Activated T-helper 1 cell treated with anti-CD3 and anti-CD28 coated beads, Interleukin-2, amount 50 U/mL, for 16 hours (primary cell): ENCODE data around the gene KIAA0753.
"Not testable (repeated sequence)": the region's sequence is repeated elsewhere in the genome, so short reads cannot be mapped to it uniquely, and the experiment has no call there.

Experiments
- DNase-seq, 2 donors: peaks; one replicate each; pipeline ENCODE4 v3.0.0-alpha.2; 2020; ENCODE audit warnings: low read depth in 1 of 2, low spot score in 1 of 2

KIAA0753 gene

DNA sequence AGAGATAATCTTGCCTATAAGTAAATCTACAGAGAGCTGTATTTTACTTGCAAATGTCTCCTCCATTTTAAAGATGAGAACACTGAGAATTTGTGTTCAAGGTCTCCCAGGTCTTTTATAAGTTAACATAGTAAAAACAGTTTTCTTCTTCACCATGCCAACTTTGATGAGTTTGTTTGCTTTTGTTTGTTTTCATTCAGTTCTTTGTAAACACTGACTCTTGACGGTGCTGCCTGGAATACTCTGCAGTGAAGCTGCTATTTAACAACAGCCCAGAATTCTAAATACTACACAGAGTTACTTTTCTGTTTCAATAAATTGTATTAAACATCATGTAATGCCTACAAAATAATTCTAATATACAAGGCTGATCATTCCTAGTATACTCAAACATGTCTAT is 42.8 kb downstream of the KIAA0753 start:
- DNase-seq, result no peak

DNA sequence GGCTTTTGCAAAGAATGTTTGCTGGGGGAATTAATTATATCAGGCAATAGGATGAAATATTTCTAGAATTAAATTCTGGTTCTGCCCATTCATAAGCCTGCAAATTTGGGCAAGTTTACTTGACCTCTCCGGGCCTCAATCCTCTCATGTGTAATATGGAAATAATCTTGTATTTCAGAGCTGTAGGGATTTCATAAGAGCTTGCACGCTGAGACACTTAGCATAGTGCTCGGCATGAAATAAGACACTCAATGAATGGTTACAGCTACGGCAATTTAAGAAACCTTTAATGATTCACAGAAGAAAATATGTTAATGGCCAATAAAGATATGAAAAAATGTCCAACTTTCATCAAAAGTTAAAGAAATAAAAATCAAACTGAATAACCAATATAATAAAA is 43.6 kb downstream of the KIAA0753 start:
- no peak for DNase-seq

DNA sequence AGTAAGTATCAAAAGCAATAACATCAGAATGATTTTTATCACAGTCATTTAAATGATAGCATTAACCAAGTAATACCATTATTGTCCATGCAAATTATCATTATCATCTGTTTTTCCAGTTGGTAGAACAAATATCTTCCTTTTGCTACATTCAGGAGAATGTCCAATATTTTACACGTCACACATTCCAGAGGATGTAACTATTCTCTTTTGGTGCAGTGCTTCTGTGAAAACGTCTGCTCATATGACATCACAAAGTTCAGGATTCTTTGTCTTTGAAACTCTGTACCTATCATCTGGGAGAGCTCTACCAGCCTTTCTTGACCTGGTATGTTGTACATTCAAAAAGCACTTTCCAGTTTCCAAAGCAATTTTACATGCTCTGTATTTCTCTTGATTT is 44.0 kb downstream of the KIAA0753 start:
- DNase-seq, result no peak

DNA sequence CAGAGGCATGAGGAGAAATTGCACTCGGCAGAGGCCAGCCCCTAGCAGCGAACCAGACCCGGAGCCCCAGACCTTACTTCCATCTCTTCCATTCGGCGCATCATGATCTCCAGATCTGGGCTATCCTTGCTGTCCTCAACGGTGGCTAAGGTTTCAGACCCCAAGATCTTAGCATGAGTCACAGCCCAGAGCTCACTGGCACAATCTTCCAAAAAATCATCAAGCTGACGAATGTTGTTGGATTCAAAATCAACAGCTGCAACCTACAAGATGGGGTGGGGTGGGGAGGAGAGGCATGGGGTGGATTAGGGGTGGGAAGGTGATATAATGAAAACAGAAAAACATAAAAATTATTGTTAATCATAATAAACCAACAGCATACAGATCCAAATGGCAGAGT is 44.4 kb downstream of the KIAA0753 start:
- no peak for DNase-seq

DNA sequence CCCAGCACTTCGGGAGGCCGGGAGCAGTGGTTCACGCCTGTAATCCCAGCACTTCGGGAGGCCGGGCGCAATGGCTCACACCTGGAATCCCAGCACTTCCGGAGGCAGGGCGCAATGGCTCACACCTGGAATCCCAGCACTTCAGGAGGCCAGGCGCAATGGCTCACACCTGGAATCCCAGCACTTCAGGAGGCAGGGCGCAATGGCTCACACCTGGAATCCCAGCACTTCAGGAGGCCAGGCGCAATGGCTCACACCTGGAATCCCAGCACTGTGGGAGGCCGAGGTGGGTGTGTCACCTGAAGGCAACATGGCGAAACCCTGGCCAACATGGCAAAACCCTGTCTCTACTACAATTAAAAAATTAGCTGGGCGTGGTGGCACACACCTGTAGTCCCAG is 47.1 kb downstream of the KIAA0753 start:
- DNase-seq, result not testable (repeated sequence)

DNA sequence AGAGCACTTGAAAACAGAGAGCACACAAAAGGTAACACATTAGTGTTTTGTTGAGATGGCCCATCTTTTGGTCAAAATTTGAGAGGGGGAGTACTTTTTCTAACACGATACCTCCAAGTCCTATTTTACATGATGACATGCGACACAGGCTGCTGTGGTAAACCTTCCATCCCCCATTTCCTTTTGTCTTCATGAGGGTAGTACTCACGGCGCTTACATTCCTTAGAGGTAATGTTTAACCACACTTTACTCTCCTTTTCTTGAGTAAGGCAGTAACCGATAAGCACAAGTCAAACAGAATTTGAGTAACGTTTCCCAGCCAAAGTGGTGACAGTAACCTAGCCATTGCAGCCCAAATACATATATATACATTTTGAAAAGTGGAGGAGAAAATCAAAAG is 48.3 kb downstream of the KIAA0753 start:
- no peak for DNase-seq

DNA sequence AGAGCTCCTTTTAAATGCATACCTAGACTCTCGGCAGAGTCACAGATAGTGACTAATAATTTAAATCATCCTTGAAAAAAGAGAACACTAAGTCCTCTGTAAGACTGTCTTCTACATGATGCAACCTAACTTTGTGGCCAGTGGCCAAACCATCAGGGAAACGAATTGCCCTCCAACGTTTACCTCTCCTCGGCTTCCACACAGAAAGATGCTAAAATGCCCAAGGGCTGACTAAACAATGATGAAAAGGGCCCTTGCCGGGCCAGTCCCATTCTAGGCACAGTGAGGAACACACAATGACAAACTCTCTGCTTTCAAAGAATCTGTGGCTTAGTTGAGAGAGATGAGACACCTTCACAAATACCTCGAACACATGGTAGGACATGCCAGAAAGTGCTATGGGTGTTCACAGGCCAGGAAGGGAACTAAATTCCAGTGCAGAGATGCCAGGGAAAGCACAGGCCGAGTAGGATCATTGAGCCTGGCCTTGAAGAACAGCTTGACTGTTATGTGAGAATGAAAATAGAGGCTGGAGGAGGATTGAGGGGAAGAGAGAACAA is 48.8 kb downstream of the KIAA0753 start:
- no peak for DNase-seq

DNA sequence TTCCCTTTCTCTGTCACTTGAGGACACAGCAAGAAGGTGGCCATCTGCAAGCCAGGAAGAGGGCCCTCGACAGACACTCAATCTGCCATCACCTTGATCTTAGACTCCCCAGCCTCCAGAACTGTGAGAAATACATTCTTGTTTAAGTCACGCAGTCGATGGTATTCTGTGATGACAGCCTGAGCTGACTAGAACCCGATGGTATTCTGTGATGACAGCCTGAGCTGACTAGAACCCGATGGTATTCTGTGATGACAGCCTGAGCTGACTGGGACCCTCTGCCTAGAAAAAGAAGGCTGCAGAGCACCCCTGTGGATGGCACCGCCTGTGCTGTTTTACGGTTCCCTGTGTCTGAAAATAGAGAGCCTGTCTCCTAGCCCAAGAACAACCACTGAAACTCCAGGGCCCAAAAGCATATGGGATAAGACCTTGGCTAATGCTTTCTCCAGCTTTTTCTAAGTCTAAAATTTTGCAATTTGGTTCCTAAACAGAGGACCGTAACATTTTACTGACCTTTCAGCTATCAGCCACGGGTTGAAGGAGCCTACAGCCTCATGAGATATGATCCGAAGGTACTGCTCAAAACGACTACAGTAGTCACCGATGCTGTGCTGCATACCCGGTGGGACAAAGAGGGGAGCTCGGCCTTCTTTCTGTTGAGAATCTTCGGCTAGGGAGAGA is 51.1 kb downstream of the KIAA0753 start:
- DNase-seq, result no peak

DNA sequence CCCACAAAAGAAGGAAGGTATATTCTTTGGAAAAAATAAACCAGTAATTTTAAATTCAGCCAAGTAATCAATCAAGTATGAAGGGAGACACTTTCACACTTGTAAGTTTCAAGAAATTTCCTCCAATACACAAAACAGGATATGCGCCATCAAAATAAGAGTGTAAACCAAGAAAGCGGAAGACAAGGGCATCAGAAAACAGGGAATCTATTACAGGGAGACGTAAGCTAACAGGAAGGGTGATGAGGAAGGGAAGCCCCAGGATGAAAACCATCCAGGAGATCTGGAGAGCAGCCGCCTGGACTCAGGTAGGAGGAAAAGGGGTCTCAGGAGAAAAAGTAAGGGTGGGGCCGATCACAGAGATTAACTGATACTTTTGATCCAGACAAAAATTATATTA is 52.3 kb downstream of the KIAA0753 start:
- DNase-seq, result no peak

DNA sequence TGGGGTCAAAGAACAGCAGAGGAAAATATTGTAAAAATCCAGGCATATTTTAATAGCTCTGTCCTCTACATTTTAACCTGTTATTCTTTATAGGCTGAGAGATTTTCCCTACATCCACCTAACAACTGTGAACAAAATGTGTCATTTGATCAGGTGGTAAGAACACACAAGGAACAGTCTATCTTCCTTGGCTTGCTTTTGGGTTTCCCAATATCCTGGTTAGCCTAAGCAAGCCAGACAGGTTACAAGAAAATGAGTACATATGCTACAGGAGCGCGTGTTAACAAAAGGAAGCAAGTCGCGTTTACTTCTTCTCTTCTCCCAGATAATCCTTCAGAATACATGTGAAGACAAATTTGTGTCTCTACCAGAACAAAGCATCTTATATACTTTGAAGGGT is 53.2 kb downstream of the KIAA0753 start:
- no peak for DNase-seq

DNA sequence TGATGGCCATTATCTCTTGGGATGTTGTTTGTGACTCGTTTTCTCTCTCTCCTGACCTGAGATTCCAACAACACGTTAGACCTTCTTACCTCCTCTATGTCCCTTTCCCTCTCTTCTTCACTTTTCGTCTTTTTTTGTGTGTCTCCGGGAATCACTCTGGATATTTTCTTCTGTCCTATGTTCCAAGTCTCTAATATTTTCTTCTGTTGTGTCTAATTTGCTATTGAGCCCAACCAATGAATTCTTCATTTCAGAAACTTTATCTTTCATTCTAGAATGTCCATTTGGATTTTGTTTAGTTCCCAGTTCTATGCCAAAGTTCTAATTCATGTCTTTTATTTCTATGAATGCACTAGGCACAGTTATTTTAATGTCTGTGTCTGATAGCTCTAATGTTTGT is 57.1 kb downstream of the KIAA0753 start:
- DNase-seq, result no peak

DNA sequence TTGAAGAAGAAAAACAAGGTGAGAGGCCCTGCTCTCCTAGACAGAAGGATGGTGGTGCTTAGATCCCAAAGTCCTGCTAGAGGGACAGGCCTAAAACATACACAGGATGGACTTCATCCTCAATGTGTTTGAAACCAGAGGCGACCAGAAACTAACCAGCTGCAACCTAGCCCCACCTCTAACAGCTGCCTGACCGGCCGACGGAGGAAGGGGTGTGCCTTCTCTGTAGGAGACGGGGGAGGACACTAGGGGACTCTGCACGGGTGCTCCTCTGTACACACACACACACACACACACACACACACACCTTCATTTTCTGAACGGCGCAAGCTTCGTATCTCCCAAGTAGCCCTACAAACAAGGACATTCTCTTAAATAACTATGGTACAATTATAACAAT is 59.9 kb downstream of the KIAA0753 start:
- no peak for DNase-seq

DNA sequence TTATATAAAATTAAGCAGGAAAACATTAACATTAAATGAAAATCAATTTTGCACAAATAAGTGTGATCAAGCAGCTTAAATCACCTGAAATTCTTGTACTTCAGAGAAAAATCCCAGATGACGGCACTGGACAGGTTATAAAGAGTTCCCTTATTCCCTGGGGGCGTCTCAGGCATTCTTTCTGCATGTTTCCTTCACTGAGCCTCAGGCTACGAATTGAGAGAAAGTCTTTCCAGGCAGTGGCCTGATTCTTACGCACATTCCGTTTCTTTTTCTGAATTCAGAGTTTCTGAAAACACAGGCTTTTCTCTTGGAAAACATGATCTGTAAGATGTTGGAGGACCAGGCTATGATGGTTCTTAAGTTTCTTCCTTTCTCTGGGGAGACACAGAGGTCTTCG is 62.0 kb downstream of the KIAA0753 start:
- no peak for DNase-seq

DNA sequence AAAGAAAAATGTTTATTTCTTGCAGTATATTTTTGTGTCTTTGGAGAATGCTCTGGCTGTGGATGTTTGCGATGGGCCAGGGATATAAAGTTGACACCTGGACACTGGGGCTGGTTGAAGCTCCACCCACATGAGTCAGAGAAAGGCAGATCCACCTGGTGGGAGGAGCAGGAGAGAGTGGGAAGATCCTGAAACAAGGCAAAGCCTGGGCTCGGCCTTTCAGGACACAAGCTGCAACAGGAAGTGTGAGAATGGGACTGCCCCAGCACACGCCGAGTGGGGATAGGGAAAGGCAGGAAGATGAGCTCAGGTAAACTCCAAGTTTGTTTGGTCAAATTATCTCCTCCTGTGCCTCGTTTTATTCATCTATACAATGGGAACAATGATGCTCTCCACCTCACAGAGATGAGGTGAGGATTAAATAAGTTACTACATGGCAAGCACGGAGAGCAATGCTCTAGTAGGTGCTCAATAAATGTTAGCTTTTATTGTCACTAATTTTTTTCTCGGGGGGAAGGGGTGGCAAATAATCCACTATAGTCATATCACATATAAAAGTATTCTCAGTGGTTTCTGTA is 62.7 kb downstream of the KIAA0753 start:
- no peak for DNase-seq

DNA sequence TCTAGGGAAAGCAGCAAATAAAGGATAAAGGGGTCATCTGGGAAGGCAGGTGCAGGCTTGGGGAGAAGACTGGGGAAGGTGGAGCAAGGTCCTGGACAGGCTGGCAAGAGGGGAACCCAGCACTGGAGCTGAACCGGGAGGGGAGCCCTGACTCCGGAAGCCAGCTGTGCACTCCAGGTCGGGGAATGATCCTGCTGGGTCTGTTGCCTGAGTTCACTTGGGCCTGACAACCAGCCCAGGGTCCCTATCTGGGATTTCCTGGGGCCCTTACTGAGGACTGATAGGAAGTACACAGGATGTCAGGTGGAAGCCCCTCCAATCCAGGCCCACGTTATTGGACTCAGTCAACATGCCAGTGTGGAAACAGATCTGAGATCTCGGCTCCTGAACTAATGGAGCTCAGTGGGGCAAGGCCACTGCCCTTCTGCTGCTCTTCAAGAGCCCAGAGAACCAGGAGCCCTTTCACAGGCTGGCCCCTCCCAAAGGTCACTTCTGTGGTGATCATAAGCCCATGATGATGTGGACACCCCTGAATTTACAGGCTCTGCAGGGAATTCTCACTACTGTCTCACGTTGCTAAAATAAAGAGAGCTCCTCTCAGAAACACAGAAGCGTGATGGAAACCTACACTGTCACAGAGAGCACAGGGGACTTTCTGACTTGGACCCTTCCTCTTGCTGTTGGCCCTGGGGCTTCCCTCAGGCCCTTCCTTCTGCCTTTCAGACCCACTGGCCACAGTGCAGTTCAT is 64.3 kb downstream of the KIAA0753 start:
- no peak for DNase-seq

DNA sequence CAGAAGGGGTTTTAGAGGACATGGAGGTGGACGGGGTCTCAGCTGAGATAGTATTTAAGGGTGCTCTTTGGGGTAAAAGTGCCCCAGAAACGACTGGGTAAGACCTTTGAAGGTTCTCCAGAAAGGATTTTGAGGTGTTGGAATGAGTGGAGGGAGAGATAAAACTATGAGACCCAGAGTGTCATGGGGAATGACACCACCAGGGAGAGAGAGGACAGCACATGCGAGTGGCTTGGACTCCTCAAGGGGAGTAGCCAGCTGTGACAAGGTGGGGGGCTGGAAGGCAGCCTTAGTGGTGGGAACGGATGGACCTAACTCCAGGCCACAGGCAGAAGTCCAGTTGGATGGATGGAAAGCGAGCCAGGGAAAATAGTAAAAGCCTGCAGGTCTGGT is 64.9 kb downstream of the KIAA0753 start:
- DNase-seq, result no peak

DNA sequence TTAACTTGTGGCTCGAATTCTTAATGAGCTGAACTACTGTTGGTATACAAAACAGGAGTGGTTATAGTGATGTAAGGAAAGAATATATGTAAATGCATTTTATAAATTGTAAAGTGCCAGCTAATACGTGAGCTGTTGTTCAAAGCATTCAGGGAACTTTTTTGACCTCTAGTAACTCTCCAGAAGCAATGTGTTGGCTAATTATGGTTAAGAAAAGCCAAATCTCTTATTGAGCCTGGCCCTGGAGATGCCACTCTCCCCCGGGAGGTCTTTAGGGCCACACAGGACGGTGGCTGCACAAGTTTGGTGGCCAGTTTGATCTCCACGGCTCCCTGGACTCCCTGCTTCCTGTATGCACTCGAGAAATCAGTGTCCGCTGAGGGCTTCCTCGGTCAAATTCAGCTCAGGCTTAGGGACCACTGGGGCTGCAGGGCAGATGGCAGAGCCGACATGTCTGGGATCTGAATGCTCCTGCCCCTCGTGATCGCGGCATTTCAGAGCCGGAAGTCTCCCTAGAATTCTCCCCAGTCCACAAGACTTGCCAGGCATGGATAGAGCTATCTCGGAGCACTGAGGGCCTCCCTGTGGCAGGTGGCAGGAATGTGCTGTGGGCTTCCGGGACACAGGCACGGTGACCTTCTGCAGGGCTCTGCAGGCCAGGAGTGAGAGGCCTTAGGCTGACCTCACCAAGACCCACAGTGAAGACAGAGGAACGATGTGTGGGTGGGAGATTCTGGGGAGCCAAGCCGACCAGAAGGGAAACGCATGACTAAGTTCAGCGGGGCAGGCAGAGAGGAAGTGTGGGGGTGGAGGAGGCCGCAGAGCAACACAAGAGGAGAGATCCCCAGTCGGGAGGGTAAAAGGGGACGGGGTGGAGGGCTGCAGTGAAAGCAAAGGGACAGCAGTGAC is 65.6 kb downstream of the KIAA0753 start:
- no peak for DNase-seq

DNA sequence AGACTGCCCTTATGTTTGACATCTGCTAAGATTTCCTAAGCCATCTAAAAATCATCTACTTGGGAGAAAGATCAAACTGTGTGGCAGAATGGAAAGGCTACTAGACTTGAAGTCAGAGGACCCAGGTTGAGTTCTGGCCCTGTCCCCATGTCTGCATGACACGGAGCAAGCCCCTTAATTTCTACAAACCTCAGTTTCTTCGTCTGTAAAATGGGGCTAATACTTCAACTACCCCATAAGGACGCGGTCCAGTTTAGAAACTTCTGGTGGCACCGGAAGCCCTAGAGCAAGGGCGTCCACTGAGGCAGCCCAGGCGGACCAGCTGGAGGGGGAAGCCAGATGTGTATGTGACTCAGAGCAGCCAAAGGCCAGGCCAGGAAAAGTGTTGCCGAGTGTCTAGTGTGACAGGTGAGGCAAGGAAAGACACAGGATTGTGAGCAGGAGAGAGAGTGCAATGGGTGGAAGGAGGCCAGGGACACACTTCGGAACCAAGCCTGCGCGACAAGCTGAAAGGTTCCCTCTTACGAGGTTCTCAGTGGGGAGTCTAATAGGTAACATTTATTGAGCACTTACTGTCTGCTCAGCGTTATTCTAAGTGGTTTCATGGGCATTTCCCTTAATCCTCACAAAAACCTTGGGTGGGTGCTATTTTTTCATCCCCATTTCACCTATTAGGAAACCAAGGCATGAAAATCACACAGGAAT is 66.4 kb downstream of the KIAA0753 start:
- no peak for DNase-seq

DNA sequence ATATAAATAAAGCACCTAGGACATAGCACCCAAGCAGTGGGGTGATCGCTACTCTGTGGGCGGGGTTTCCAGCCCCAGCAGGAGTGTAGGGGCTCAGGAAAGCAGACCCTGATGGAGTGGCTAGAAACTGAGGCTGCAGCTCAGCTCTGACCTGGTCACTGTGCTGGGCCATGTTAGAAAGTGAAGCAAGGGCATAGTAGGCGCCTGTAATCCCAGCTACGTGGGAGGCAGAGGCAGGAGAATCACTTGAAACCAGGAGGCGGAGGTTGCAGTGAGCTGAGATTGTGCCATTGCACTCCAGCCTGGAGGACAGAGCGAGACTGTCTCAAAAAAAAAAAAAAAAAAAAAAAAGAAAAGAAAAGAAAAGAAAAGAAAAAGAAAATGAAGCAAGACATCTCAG is 67.0 kb downstream of the KIAA0753 start:
- not testable (repeated sequence) for DNase-seq

DNA sequence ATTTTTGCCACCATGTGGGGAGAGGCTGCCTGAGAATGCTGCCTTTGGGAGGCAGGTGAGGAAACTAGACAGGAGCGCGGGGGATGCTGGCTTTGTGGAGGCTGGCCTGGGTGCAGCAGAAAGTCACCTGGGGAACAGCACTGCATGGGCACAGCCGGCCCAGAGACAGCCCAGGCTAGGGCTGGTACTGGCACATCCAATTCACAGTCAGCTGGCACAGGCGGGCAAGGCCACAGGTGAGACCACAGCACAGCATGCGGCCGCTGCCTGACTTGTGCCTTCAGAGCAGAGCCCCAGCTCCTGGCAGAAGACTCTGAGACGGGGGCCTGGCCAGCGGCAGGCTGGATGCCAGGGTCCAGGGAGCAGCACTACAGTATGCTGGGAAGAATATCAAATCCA is 67.5 kb downstream of the KIAA0753 start:
- DNase-seq, result no peak

DNA sequence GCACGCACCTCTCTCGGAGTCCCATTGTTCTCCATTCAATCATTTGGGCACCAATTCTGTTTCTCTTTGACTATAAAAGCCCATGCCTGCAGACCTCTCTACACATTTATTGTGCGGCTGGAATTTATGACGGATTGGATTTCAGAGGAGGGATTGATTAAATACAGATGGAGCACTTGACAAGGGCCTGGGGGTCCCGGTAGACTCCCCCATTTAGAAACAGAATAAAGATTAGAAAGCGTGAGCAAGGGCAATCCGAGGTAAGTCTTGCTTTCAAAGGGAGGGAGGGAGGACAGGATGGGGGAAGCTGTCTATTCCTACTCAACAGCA is 69.1 kb downstream of the KIAA0753 start:
- no peak for DNase-seq
